HepG2 (cell line): ENCODE measurements around the gene HMGN5. TPM values are rescaled to one million over a fixed set of nuclear protein-coding genes. Genes with fewer than 3 reads are reported as not detected.

Experiments used
- ATAC-seq: fragments of 200-7000 bp; cut with Tn5 transposase; 3 replicates; pipeline ENCODE4 v1.9.1; 2020; ENCODE audit warnings: mild to moderate bottlenecking, moderate library complexity
- BruUV-seq: library from RNA; stranded (reverse); fragments of 400-500 nt; replicated peaks from 2 replicates; lab custom pipeline; 2021; lab: Mats Ljungman, UMichigan
- CTCF ChIA-PET: fragments of 300-600 bp; formaldehyde crosslinking; extraction: SDS; loops from one replicate; lab custom pipeline; 2021; ENCODE audit warnings: low total read pairs, inconsistent platforms, low intra/inter-chr PET ratio; lab: Yijun Ruan, JAX
- POLR2A ChIA-PET: fragments of 350-600 bp; sonication (Branson Sonifier 250); formaldehyde crosslinking; loops from one replicate; lab custom pipeline; 2020; ENCODE audit warnings: antibody characterized with exemption, inconsistent platforms; lab: Yijun Ruan, JAX
- DNase-seq: peaks from one replicate; pipeline ENCODE4 v3.0.0-alpha.2; 2015; ENCODE audit warnings: low spot score
- FAIRE-seq: peaks from 3 replicates; lab custom pipeline; 2011; peaks lifted over from hg19 to GRCh38; lab: Jason Lieb, UNC
- H2AFZ ChIP-seq: one replicate; pipeline ENCODE4 v1.6.1; 2011; ENCODE audit warnings: low read length, inconsistent platforms
- H3K27ac ChIP-seq: fragments of 300-600 bp; 3 replicates; pipeline ENCODE4 v1.8.0; 2011; ENCODE audit warnings: mixed run types, mild to moderate bottlenecking, mixed read lengths, low read length, inconsistent platforms; ENCODE audit not compliant: insufficient read depth; ENCODE audit errors: extremely low read length
- H3K27me3 ChIP-seq, 2 experiments: fragments of 200-600 bp in 1 of 2; 2 replicates in 1 of 2; 3 replicates in 1 of 2; pipeline versions ENCODE4 v1.6.0 to v1.8.0; 2011; ENCODE audit warnings: low read length in 2 of 2, mild to moderate bottlenecking in 2 of 2, moderate library complexity in 2 of 2, inconsistent platforms in 1 of 2; ENCODE audit not compliant: insufficient read depth in 2 of 2, control insufficient read depth in 1 of 2
- H3K36me3 ChIP-seq, 2 experiments: fragments of 200-600 bp in 1 of 2; replicated peaks in 1 of 2; 2 replicates in 1 of 2; 3 replicates in 1 of 2; pipeline versions ENCODE4 v1.5.1 to v1.8.0; 2011; ENCODE audit warnings: low read length in 2 of 2, inconsistent platforms in 1 of 2; ENCODE audit not compliant: insufficient read depth in 2 of 2, control insufficient read depth in 1 of 2
- H3K4me1 ChIP-seq: 2 replicates; pipeline ENCODE4 v1.5.1; 2012; ENCODE audit warnings: low read length, inconsistent platforms; ENCODE audit not compliant: insufficient read depth
- H3K4me2 ChIP-seq: 2 replicates; pipeline ENCODE4 v1.6.0; 2011; ENCODE audit warnings: low read depth, low read length, inconsistent platforms
- H3K4me3 ChIP-seq, 3 experiments: fragments of 200-600 bp in 1 of 3; sonication (generic), shearing (Covaris generic) in 1 of 3; replicated peaks in 1 of 3; 2 replicates each; pipeline ENCODE4 v1.5.1; 2011 to 2016; ENCODE audit warnings: low read length in 3 of 3, inconsistent platforms in 2 of 3, low read depth in 2 of 3, mild to moderate bottlenecking in 2 of 3, control low read depth in 1 of 3, mixed read lengths in 1 of 3; ENCODE audit not compliant: insufficient read depth in 1 of 3
- H3K79me2 ChIP-seq: one replicate; pipeline ENCODE4 v1.6.1; 2011; ENCODE audit warnings: low read length, inconsistent platforms; ENCODE audit not compliant: insufficient read depth
- H3K9ac ChIP-seq: 2 replicates; pipeline ENCODE4 v1.6.0; 2011; ENCODE audit warnings: mild to moderate bottlenecking, low read depth, low read length, inconsistent platforms; ENCODE audit not compliant: insufficient read depth
- H3K9me3 ChIP-seq: 2 replicates; pipeline ENCODE4 v1.5.1; 2012; ENCODE audit warnings: mild to moderate bottlenecking, low read length
- H4K20me1 ChIP-seq: 2 replicates; pipeline ENCODE4 v1.6.0; 2011; ENCODE audit warnings: inconsistent platforms, mild to moderate bottlenecking, low read length, moderate library complexity; ENCODE audit not compliant: insufficient read depth
- EEA1 ChIP-seq: sonication (generic); formaldehyde crosslinking; IDR thresholded peaks from 2 replicates; pipeline ENCODE4 v1.5.1; 2020; ENCODE audit warnings: mild to moderate bottlenecking, missing genetic modification reagents, borderline replicate concordance
- HOXD1 ChIP-seq: sonication (generic); formaldehyde crosslinking; IDR thresholded peaks from 2 replicates; pipeline ENCODE4 v1.5.0; 2020; ENCODE audit warnings: missing genetic modification reagents
- IKZF4 ChIP-seq: sonication (generic); formaldehyde crosslinking; IDR thresholded peaks from 2 replicates; pipeline ENCODE4 v1.5.1; 2020; ENCODE audit warnings: borderline replicate concordance, mild to moderate bottlenecking, low read depth, missing genetic modification reagents; ENCODE audit errors: not compliant biosample characterization
- IRX3 ChIP-seq: sonication (generic); formaldehyde crosslinking; IDR thresholded peaks from 2 replicates; pipeline ENCODE4 v1.8.1; 2023; ENCODE audit warnings: mild to moderate bottlenecking, low read depth, missing genetic modification reagents, borderline replicate concordance
- PITX1 ChIP-seq: sonication (generic); formaldehyde crosslinking; IDR thresholded peaks from 2 replicates; pipeline ENCODE4 v1.5.1; 2020; ENCODE audit warnings: mild to moderate bottlenecking, missing genetic modification reagents
- SOX5 ChIP-seq: IDR thresholded peaks from 2 replicates; pipeline ENCODE4 v1.6.1; 2016; ENCODE audit warnings: borderline replicate concordance
- TRIM24 ChIP-seq: sonication (generic); formaldehyde crosslinking; IDR thresholded peaks from 2 replicates; pipeline ENCODE4 v1.8.0; 2022; ENCODE audit warnings: mild to moderate bottlenecking, missing genetic modification reagents
- ZBTB8A ChIP-seq: sonication (generic); formaldehyde crosslinking; IDR thresholded peaks from 2 replicates; pipeline ENCODE4 v1.4.0; 2020; ENCODE audit warnings: mild to moderate bottlenecking, low read depth, missing genetic modification reagents, borderline replicate concordance
- ZFP36L2 ChIP-seq: sonication (generic); formaldehyde crosslinking; IDR thresholded peaks from 2 replicates; pipeline ENCODE4 v1.4.0; 2020; ENCODE audit warnings: missing genetic modification reagents
- ZNF549 ChIP-seq: sonication (generic); formaldehyde crosslinking; IDR thresholded peaks from 2 replicates; pipeline ENCODE4 v1.5.0; 2020; ENCODE audit warnings: missing genetic modification reagents
- WGBS: methylation state at CpG from one replicate; pipeline ENCODE4 v1.1.6; 2017; ENCODE audit warnings: low lambda C conversion rate; 5-methylcytosine and 5-hydroxymethylcytosine counted together
- in situ Hi-C: cut with HindIII; loops from 2 replicates; pipeline ENCODE4 v1.10.0; 2017; ENCODE audit warnings: low pct_unique_long_range_greater_than_20kb; ENCODE audit not compliant: extremely low pct_ligation_motif_present
- intact Hi-C: fragments of 100-400 bp; cut with micrococcal nuclease; formaldehyde crosslinking; loops from one replicate; pipeline ENCODE4 v1.10.0; 2022; ENCODE audit not compliant: unreplicated experiment
- polyA plus RNA-seq, 8 experiments: library from polyadenylated mRNA; depleted of rRNA in 3 of 8; stranded (reverse) in 7 of 8; unstranded in 1 of 8; fragments of >200 nt; fragmentation: Illumina TruSeq in 4 of 8; extraction: Trizol in 4 of 8; gene quantifications; 2 replicates each; pipeline versions ENCODE4 v1.2.1 to v1.2.3, GENCODE V29; 2011 to 2016; ENCODE audit warnings: low read depth in 4 of 8, missing spikeins in 1 of 8, mixed read lengths in 1 of 8; ENCODE audit not compliant: insufficient read depth in 1 of 8
- total RNA-seq, 5 experiments: library from RNA; depleted of rRNA; stranded (reverse); fragments of >200 nt; fragmentation: Illumina TruSeq; extraction: Trizol; gene quantifications; 2 replicates each; pipeline ENCODE4 v1.2.3, GENCODE V29; 2016; ENCODE audit warnings: low read depth in 1 of 5
- TF ChIP-seq, protein P1 (sequence below): sonication (generic); formaldehyde crosslinking; IDR thresholded peaks from 2 replicates; pipeline ENCODE4 v1.9.0; 2021; ENCODE audit warnings: mild to moderate bottlenecking, missing genetic modification reagents

Gene HMGN5
- total and polyA plus RNA-seq, 2 of the 13 experiments (the other 11 are each of a cell fraction or from before 2014, with no cell fraction given), result 0.24 to 0.44 TPM

DNA sequence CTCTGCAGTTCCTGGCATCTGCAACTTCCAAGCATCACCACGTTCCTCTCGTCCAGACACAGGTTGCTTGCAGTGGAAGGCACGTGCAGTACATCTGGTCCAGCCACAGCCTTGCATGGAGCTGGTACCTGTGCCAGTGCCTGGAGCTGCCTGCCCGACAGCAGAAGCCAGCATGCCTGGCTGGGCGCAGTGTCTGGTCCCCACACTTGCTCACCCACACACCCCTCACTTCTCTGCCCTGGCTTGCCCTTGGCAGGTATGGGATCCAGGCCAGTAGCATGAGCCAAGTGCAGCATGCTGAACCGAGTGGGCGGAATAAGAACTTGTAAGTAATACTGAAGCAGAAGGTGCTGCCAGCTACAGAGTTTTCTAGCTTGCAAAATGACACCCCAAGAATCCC, 40.0 kb upstream of the HMGN5 start:
- TF ChIP-seq ZNF549 (CRISPR knock-in tag), result no peak
- no peak for TF ChIP-seq ZBTB8A (CRISPR knock-in tag)
- TF ChIP-seq TRIM24, result no peak
- TF ChIP-seq IKZF4 (CRISPR knock-in tag), result no peak
- no peak for TF ChIP-seq EEA1 (CRISPR knock-in tag)
- TF ChIP-seq SOX5 (CRISPR knock-in tag), result no peak
- FAIRE-seq (no peak), ATAC-seq (no peak), DNase-seq (no peak)
- Histone ChIP-seq H2AFZ (no peak overlapping the region), H3K27ac (no peak overlapping the region), H3K4me2 (no peak overlapping the region), H3K79me2 (no peaks in the 10 kb centered on the region), H3K36me3 (no peaks in the 10 kb centered on the region), H3K4me1 (no peaks in the 10 kb centered on the region), H3K27me3 (no peaks in the 10 kb centered on the region), H3K9me3 (no peaks in the 10 kb centered on the region), H4K20me1 (no peaks in the 10 kb centered on the region), H3K9ac (no peak overlapping the region), H3K4me3 (no peak overlapping the region)
- in situ Hi-C loops (no loop called here), intact Hi-C loops (no loop called here)
- POLR2A ChIA-PET, result no interaction called here
- no TSS peak for BruUV-seq
- WGBS, result no CpG with 5 or more reads among the region's 7 CpGs
- CTCF ChIA-PET, result no interaction called here

DNA sequence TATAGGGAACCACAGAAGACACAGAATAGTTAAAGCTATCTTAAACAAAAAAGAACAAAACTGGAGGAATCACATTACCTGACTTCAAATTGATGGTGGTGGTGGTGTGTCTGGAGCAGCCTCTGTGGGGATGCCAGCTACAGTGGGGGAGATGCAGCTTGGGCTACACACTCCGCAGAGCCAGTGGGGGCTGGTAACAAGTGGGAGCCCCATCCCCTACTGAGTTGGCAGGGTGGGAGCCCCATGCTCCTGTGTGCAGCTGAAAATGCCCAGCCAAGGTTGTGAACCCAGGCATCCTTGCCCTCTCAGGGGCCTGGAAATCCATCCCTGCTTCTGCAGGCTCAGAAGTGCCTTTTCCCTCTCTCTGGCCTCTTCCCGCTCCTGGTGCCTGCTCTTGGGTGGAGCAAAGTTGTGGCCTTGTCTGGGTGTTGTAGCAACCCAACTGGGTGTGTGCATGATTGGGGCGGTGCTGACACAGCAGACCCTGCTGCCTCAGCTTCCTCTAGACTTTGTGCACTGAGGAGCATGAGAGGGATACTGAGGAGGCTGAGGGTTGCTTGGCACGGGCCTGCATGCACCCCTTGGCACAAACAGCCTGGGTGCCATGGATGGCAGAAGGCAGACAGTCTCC, 39.1 kb upstream of the HMGN5 start:
- intact Hi-C loops (no loop called here), in situ Hi-C loops (no loop called here)
- no peak for DNase-seq
- no peaks in the 10 kb centered on the region for H3K4me1 ChIP-seq
- ATAC-seq, result no peak
- ChIA-PET POLR2A (no interaction called here), CTCF (no interaction called here)
- FAIRE-seq, result no peak
- no peak overlapping the region for H3K4me2 ChIP-seq
- no peak overlapping the region for H3K4me3 ChIP-seq
- H3K27me3 ChIP-seq, result no peaks in the 10 kb centered on the region
- H3K36me3 ChIP-seq, result no peaks in the 10 kb centered on the region
- no TSS peak for BruUV-seq
- H3K27ac ChIP-seq, result no peak overlapping the region
- 100% methylated on average over 1 of the region's 4 CpGs for WGBS
- no peaks in the 10 kb centered on the region for H3K9me3 ChIP-seq
- H3K79me2 ChIP-seq, result no peaks in the 10 kb centered on the region
- no peaks in the 10 kb centered on the region for H4K20me1 ChIP-seq
- H3K9ac ChIP-seq, result no peak overlapping the region
- H2AFZ ChIP-seq, result no peak overlapping the region
- no peak for TF ChIP-seq IRX3
- TF ChIP-seq, protein P1, sequence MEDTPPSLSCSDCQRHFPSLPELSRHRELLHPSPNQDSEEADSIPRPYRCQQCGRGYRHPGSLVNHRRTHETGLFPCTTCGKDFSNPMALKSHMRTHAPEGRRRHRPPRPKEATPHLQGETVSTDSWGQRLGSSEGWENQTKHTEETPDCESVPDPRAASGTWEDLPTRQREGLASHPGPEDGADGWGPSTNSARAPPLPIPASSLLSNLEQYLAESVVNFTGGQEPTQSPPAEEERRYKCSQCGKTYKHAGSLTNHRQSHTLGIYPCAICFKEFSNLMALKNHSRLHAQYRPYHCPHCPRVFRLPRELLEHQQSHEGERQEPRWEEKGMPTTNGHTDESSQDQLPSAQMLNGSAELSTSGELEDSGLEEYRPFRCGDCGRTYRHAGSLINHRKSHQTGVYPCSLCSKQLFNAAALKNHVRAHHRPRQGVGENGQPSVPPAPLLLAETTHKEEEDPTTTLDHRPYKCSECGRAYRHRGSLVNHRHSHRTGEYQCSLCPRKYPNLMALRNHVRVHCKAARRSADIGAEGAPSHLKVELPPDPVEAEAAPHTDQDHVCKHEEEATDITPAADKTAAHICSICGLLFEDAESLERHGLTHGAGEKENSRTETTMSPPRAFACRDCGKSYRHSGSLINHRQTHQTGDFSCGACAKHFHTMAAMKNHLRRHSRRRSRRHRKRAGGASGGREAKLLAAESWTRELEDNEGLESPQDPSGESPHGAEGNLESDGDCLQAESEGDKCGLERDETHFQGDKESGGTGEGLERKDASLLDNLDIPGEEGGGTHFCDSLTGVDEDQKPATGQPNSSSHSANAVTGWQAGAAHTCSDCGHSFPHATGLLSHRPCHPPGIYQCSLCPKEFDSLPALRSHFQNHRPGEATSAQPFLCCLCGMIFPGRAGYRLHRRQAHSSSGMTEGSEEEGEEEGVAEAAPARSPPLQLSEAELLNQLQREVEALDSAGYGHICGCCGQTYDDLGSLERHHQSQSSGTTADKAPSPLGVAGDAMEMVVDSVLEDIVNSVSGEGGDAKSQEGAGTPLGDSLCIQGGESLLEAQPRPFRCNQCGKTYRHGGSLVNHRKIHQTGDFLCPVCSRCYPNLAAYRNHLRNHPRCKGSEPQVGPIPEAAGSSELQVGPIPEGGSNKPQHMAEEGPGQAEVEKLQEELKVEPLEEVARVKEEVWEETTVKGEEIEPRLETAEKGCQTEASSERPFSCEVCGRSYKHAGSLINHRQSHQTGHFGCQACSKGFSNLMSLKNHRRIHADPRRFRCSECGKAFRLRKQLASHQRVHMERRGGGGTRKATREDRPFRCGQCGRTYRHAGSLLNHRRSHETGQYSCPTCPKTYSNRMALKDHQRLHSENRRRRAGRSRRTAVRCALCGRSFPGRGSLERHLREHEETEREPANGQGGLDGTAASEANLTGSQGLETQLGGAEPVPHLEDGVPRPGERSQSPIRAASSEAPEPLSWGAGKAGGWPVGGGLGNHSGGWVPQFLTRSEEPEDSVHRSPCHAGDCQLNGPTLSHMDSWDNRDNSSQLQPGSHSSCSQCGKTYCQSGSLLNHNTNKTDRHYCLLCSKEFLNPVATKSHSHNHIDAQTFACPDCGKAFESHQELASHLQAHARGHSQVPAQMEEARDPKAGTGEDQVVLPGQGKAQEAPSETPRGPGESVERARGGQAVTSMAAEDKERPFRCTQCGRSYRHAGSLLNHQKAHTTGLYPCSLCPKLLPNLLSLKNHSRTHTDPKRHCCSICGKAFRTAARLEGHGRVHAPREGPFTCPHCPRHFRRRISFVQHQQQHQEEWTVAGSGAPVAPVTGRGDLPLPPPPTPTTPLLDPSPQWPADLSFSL (CRISPR knock-in tag), result no peak
- TF ChIP-seq ZFP36L2 (CRISPR knock-in tag), result no peak
- TF ChIP-seq PITX1 (CRISPR knock-in tag), result no peak
- TF ChIP-seq HOXD1 (CRISPR knock-in tag), result no peak
